Mesenchymal stem cell (in vitro differentiated cells and primary cell): ENCODE measurements around the gene FAM111A.

Experiments
- DNase-seq: peaks from one replicate; pipeline ENCODE4 v3.0.0-alpha.2; 2013
- H2AFZ ChIP-seq: one replicate; pipeline ENCODE4 v1.6.1; 2013; ENCODE audit warnings: low read depth, mild to moderate bottlenecking, control low read depth, inconsistent platforms, low read length, moderate library complexity
- H2AK5ac ChIP-seq: 2 replicates; pipeline ENCODE4 v1.6.1; 2013; ENCODE audit warnings: low read length, moderate library complexity, mild to moderate bottlenecking, inconsistent platforms; ENCODE audit not compliant: severe bottlenecking
- H2BK120ac ChIP-seq: one replicate; pipeline ENCODE4 v1.6.1; 2013; ENCODE audit warnings: low read depth, mild to moderate bottlenecking, inconsistent platforms, low read length, moderate library complexity
- H2BK12ac ChIP-seq, 2 experiments: one replicate each; pipeline ENCODE4 v1.6.1; 2013; ENCODE audit warnings: inconsistent platforms in 2 of 2, low read length in 2 of 2, mild to moderate bottlenecking in 2 of 2, moderate library complexity in 2 of 2, control low read depth in 1 of 2
- H2BK15ac ChIP-seq: one replicate; pipeline ENCODE4 v1.6.1; 2013; ENCODE audit warnings: mild to moderate bottlenecking, low read depth, inconsistent platforms; ENCODE audit not compliant: poor library complexity, severe bottlenecking
- H2BK5ac ChIP-seq: 2 replicates; pipeline ENCODE4 v1.6.1; 2013; ENCODE audit warnings: low read depth, mild to moderate bottlenecking, low read length, control low read depth, inconsistent platforms; ENCODE audit not compliant: poor library complexity, severe bottlenecking
- H3K14ac ChIP-seq, 2 experiments: one replicate each; pipeline ENCODE4 v1.6.1; 2013; ENCODE audit warnings: inconsistent platforms in 2 of 2, low read length in 2 of 2, control low read depth in 1 of 2, mild to moderate bottlenecking in 1 of 2, moderate library complexity in 1 of 2
- H3K18ac ChIP-seq, 2 experiments: one replicate each; pipeline ENCODE4 v1.6.1; 2013; ENCODE audit warnings: inconsistent platforms in 2 of 2, low read length in 2 of 2, control low read depth in 1 of 2, low read depth in 1 of 2, mild to moderate bottlenecking in 1 of 2
- H3K23ac ChIP-seq, 2 experiments: one replicate each; pipeline ENCODE4 v1.6.1; 2013; ENCODE audit warnings: inconsistent platforms in 2 of 2, low read length in 2 of 2, mild to moderate bottlenecking in 2 of 2, moderate library complexity in 2 of 2, control low read depth in 1 of 2
- H3K27ac ChIP-seq: 2 replicates; pipeline ENCODE4 v1.5.1; 2013; ENCODE audit warnings: mild to moderate bottlenecking, moderate library complexity, low read length, control low read depth, inconsistent platforms; ENCODE audit not compliant: poor library complexity, severe bottlenecking
- H3K27me3 ChIP-seq, 2 experiments: 2 replicates each; pipeline versions ENCODE4 v1.6.1 to v1.7.0; 2013; ENCODE audit warnings: low read length in 2 of 2, mild to moderate bottlenecking in 2 of 2, moderate library complexity in 2 of 2, control low read depth in 1 of 2, inconsistent platforms in 1 of 2; ENCODE audit not compliant: control insufficient read depth in 1 of 2, insufficient read depth in 1 of 2
- H3K36me3 ChIP-seq, 2 experiments: 2 replicates each; pipeline versions ENCODE4 v1.6.1 to v1.7.0; 2013; ENCODE audit warnings: low read length in 2 of 2, control low read depth in 1 of 2, inconsistent platforms in 1 of 2, low read depth in 1 of 2, mild to moderate bottlenecking in 1 of 2; ENCODE audit not compliant: insufficient read depth in 2 of 2, control insufficient read depth in 1 of 2
- H3K4ac ChIP-seq, 2 experiments: one replicate each; pipeline ENCODE4 v1.6.1; 2013; ENCODE audit warnings: inconsistent platforms in 2 of 2, low read length in 2 of 2, mild to moderate bottlenecking in 2 of 2, moderate library complexity in 2 of 2, control low read depth in 1 of 2, low read depth in 1 of 2
- H3K4me1 ChIP-seq: 2 replicates; pipeline ENCODE4 v1.6.1; 2013; ENCODE audit warnings: low read depth, low read length, control low read depth; ENCODE audit not compliant: control insufficient read depth, insufficient read depth
- H3K4me2 ChIP-seq: 2 replicates; pipeline ENCODE4 v1.6.1; 2013; ENCODE audit warnings: low read length, mild to moderate bottlenecking, inconsistent platforms; ENCODE audit not compliant: poor library complexity, severe bottlenecking
- H3K4me3 ChIP-seq, 2 experiments: 2 replicates each; pipeline versions ENCODE4 v1.5.1 to v1.7.0; 2013; ENCODE audit warnings: low read length in 2 of 2, mild to moderate bottlenecking in 2 of 2, control low read depth in 1 of 2, low read depth in 1 of 2; ENCODE audit not compliant: insufficient read depth in 1 of 2
- H3K79me1 ChIP-seq: replicated peaks from 2 replicates; pipeline ENCODE4 v1.6.1; 2013; ENCODE audit warnings: mild to moderate bottlenecking, control low read depth, low read length, inconsistent platforms; ENCODE audit not compliant: poor library complexity, severe bottlenecking
- H3K9ac ChIP-seq: 2 replicates; pipeline ENCODE4 v1.7.0; 2013; ENCODE audit warnings: mild to moderate bottlenecking, low read length, moderate library complexity
- H3K9me3 ChIP-seq: 2 replicates; pipeline ENCODE4 v1.7.0; 2013; ENCODE audit warnings: mild to moderate bottlenecking, low read length; ENCODE audit not compliant: control insufficient read depth
- H4K8ac ChIP-seq: one replicate; pipeline ENCODE4 v1.6.1; 2013; ENCODE audit warnings: inconsistent platforms, mild to moderate bottlenecking, low read length, moderate library complexity
- H4K91ac ChIP-seq: one replicate; pipeline ENCODE4 v1.6.1; 2013; ENCODE audit warnings: mild to moderate bottlenecking, low read length, inconsistent platforms
- WGBS: methylation state at CpG from one replicate; pipeline ENCODE4 v1.1.7; 2013; ENCODE audit warnings: mixed read lengths; 5-methylcytosine and 5-hydroxymethylcytosine counted together

FAM111A gene

DNA sequence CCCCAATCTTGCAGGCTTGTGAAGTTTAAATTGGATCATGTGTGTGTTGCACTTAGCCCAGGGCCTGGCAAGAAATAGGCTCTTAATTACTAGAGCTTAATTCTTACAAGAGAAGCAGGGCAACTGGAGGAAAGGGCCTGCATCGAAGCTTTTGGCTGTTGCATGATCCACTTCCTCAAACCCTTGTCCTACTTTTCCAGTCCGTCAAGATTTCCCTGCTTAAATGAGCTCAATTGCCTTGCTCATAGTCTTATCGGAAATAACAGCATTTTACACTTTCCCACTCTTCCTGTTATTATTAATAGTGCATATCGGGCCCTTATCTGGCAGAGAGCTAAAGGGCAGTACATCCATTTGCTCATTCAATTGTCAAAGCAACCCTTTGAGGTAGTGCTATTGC lies 47.3 kb downstream of the FAM111A start:
- Histone ChIP-seq H3K4me1 (no peaks in the 10 kb centered on the region), H3K4me2 (no peak overlapping the region), H3K23ac (no peak overlapping the region), H3K14ac (no peak overlapping the region), H3K27ac (no peak overlapping the region), H3K27me3 (peaks cover 0 to 21% of the 10 kb centered on the region in 2 experiments), H3K79me1 (no peaks in the 10 kb centered on the region), H2BK5ac (no peak overlapping the region), H2AFZ (no peak overlapping the region), H2BK12ac (no peak overlapping the region), H3K18ac (no peak overlapping the region), H4K8ac (no peak overlapping the region), H2BK15ac (no peak overlapping the region), H3K4me3 (no peak overlapping the region), H2AK5ac (no peak overlapping the region), H3K9ac (no peak overlapping the region), H3K36me3 (no peaks in the 10 kb centered on the region), H3K9me3 (no peaks in the 10 kb centered on the region), H4K91ac (no peak overlapping the region), H2BK120ac (no peak overlapping the region), H3K4ac (no peak overlapping the region)
- DNase-seq = no peak
- WGBS = 91% methylated on average over 4 of the region's 4 CpGs

DNA sequence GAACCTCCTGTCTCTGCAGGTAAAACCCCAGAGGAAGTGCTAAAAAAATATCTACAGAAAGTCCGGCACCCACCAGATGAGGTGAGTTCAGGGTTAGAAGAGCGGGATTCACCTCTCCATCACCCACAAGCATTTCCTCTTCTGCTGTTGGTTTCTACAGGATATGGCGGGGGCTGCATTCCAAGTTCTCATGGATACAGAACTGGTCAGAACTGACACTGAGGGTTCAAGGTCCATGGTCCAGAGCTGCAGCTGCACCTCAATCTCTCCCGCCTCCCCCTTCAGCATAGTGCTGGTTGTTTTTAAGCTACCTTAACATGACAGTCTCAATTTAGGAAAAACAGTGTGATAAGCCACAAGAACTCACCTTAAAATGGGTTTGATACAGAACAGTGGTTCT lies 48.4 kb downstream of the FAM111A start:
- Histone ChIP-seq H2BK15ac (no peak overlapping the region), H3K4ac (no peak overlapping the region), H3K4me2 (no peak overlapping the region), H3K18ac (no peak overlapping the region), H2BK120ac (no peak overlapping the region), H4K91ac (no peak overlapping the region), H3K23ac (no peak overlapping the region), H2AFZ (no peak overlapping the region), H3K27me3 (peaks cover 0 to 21% of the 10 kb centered on the region in 2 experiments), H3K27ac (no peak overlapping the region), H3K36me3 (no peaks in the 10 kb centered on the region), H3K14ac (no peak overlapping the region), H4K8ac (no peak overlapping the region), H2AK5ac (no peak overlapping the region), H2BK5ac (no peak overlapping the region), H3K9me3 (no peaks in the 10 kb centered on the region), H2BK12ac (no peak overlapping the region), H3K79me1 (no peaks in the 10 kb centered on the region), H3K4me1 (no peaks in the 10 kb centered on the region), H3K4me3 (no peak overlapping the region), H3K9ac (no peak overlapping the region)
- DNase-seq = no peak
- 96% methylated on average over 3 of the region's 4 CpGs for WGBS

DNA sequence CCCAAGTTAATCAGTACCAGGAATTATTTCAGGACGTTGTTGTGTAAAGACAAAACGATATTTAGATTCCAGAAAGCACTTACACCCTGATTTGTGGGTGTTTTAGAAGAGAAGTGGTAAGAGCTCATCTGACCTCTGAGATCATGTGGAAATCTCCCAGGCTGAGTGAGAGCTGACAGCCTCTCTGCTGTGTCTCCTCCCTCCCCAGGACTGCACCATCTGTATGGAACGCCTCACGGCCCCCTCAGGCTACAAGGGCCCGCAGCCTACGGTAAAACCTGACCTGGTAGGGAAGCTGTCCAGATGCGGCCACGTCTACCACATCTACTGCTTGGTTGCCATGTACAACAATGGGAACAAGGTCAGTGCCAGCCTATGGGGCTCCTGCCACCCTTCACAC lies 49.2 kb downstream of the FAM111A start:
- no peak overlapping the region for H3K4ac ChIP-seq
- no peak overlapping the region for H2BK120ac ChIP-seq
- H3K27me3 ChIP-seq = peaks cover 0 to 16% of the 10 kb centered on the region in 2 experiments
- H2BK5ac ChIP-seq = no peak overlapping the region
- DNase-seq = no peak
- no peak overlapping the region for H3K27ac ChIP-seq
- no peak overlapping the region for H3K23ac ChIP-seq
- H2AFZ ChIP-seq = no peak overlapping the region
- H2BK12ac ChIP-seq = no peak overlapping the region
- H4K8ac ChIP-seq = no peak overlapping the region
- H3K18ac ChIP-seq = no peak overlapping the region
- no peaks in the 10 kb centered on the region for H3K79me1 ChIP-seq
- peak overlapping the region; percentile 43 for H4K91ac ChIP-seq
- no peaks in the 10 kb centered on the region for H3K36me3 ChIP-seq
- H3K4me1 ChIP-seq = no peaks in the 10 kb centered on the region
- H2BK15ac ChIP-seq = no peak overlapping the region
- no peaks in the 10 kb centered on the region for H3K9me3 ChIP-seq
- no peak overlapping the region for H3K4me3 ChIP-seq
- no peak overlapping the region for H3K14ac ChIP-seq
- H3K9ac ChIP-seq = no peak overlapping the region
- H2AK5ac ChIP-seq = no peak overlapping the region
- no peak overlapping the region for H3K4me2 ChIP-seq
- WGBS = 84% methylated on average over 8 of the region's 8 CpGs

DNA sequence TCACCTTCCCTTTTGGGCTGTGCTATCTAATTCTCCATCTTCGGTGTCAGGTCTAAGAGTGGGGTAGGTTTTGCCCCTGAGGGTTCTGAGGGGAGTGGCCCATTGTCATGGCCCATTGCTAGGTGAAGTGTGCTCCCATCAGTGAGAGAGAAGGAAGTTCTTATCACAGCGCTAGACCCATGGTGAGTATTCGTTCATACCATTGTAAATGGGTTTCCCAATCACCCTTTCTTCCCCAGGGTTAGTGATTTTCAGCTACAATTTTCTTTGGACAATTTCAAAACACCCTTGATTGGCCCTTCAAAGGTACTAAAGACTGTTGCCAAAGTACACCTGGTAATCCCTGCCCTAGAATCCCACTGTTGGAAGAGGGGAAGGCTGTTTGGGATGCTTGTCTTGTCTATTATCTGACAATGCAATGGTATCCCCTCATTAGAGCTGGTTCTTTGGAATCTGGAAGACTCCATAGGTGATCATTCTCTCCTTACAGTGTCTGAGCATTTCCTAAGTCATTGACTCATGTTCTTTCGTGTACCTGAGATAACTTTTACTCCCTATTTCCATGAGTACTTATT lies 49.9 kb downstream of the FAM111A start:
- no peak overlapping the region for H3K14ac ChIP-seq
- DNase-seq = no peak
- WGBS = 89% methylated on average over 4 of the region's 4 CpGs
- no peak overlapping the region for H2AK5ac ChIP-seq
- H3K79me1 ChIP-seq = no peaks in the 10 kb centered on the region
- H3K4me1 ChIP-seq = no peaks in the 10 kb centered on the region
- H2BK12ac ChIP-seq = no peak overlapping the region
- no peak overlapping the region for H4K8ac ChIP-seq
- H2BK5ac ChIP-seq = no peak overlapping the region
- H3K4ac ChIP-seq = no peak overlapping the region
- H3K18ac ChIP-seq = no peak overlapping the region
- H2BK120ac ChIP-seq = no peak overlapping the region
- H3K4me3 ChIP-seq = no peak overlapping the region
- H2BK15ac ChIP-seq = no peak overlapping the region
- no peak overlapping the region for H3K27ac ChIP-seq
- no peak overlapping the region for H2AFZ ChIP-seq
- H4K91ac ChIP-seq = no peak overlapping the region
- H3K9ac ChIP-seq = no peak overlapping the region
- no peak overlapping the region for H3K4me2 ChIP-seq
- H3K27me3 ChIP-seq = peaks cover 0 to 14% of the 10 kb centered on the region in 2 experiments
- no peak overlapping the region for H3K23ac ChIP-seq
- no peaks in the 10 kb centered on the region for H3K36me3 ChIP-seq
- H3K9me3 ChIP-seq = no peaks in the 10 kb centered on the region
